Measurements from ENCODE around the gene CCSAP.

Gene CCSAP

GRCh38 chr1:229325401-229325800 is 17.4 kb downstream of the CCSAP start:
- no peak overlapping the region for H3K4me3 ChIP-seq (replicated peaks; ENCODE audit: insufficient read depth, low read length)
- H3K27me3 ChIP-seq (ENCODE audit: insufficient read depth, poor library complexity, severe bottlenecking), result no peaks in the 10 kb centered on the region
- no peak overlapping the region for H3K27ac ChIP-seq (replicated peaks)
- no peak for DNase-seq (ENCODE audit: low read depth in 1 of 2, low spot score in 1 of 2)
- TF ChIP-seq POLR2AphosphoS5 (IDR thresholded peaks at IDR 0.05; ENCODE audit: low read depth) (no peak), CTCF (IDR thresholded peaks at IDR 0.05; ENCODE audit: insufficient read depth, low read length) (no peak), GABPA (IDR thresholded peaks at IDR 0.05; ENCODE audit: low read depth) (no peak), SPI1 (IDR thresholded peaks at IDR 0.05; ENCODE audit: borderline replicate concordance, low read depth) (no peak)
- TF ChIP-seq, protein P1, sequence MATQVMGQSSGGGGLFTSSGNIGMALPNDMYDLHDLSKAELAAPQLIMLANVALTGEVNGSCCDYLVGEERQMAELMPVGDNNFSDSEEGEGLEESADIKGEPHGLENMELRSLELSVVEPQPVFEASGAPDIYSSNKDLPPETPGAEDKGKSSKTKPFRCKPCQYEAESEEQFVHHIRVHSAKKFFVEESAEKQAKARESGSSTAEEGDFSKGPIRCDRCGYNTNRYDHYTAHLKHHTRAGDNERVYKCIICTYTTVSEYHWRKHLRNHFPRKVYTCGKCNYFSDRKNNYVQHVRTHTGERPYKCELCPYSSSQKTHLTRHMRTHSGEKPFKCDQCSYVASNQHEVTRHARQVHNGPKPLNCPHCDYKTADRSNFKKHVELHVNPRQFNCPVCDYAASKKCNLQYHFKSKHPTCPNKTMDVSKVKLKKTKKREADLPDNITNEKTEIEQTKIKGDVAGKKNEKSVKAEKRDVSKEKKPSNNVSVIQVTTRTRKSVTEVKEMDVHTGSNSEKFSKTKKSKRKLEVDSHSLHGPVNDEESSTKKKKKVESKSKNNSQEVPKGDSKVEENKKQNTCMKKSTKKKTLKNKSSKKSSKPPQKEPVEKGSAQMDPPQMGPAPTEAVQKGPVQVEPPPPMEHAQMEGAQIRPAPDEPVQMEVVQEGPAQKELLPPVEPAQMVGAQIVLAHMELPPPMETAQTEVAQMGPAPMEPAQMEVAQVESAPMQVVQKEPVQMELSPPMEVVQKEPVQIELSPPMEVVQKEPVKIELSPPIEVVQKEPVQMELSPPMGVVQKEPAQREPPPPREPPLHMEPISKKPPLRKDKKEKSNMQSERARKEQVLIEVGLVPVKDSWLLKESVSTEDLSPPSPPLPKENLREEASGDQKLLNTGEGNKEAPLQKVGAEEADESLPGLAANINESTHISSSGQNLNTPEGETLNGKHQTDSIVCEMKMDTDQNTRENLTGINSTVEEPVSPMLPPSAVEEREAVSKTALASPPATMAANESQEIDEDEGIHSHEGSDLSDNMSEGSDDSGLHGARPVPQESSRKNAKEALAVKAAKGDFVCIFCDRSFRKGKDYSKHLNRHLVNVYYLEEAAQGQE (IDR thresholded peaks at IDR 0.05; ENCODE audit: insufficient replicate concordance, low read depth), result no peak

DNA sequence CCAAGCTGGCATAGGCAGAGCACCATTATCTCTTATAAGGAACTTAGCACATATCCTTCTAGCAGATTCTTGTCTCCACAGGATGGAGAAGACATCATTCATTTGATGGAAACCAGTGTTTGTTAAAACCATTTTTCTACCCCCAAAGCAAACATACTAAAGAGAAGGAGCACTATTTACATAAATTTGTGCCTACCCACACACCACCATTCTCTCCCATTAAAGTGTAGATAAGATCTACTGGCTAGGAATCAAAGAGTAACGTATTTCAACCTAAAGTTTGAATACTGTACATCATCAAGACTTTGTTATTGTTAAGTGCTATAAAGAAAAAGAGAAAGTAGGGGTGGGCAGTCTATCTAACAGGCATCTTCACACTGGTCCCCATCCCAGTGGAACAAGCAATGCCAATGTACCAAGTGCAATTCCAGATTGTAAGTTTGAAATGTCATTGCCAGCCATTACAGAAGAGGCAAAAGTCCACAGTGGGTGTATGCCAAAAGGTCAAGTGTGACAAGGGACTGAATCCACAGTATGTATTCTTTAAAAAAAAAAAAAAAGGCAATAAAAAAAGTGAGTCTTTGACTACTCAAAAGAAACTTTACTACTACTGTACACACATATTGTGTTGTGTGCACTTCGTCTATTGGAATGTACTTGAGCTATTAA is 18.8 kb downstream of the CCSAP start:
- H3K27me3 ChIP-seq (ENCODE audit: insufficient read depth, poor library complexity, severe bottlenecking), result no peaks in the 10 kb centered on the region
- no peak for DNase-seq (ENCODE audit: low read depth in 1 of 2, low spot score in 1 of 2)
- TF ChIP-seq SPI1 (IDR thresholded peaks at IDR 0.05; ENCODE audit: borderline replicate concordance, low read depth) (no peak), POLR2AphosphoS5 (IDR thresholded peaks at IDR 0.05; ENCODE audit: low read depth) (no peak), CTCF (IDR thresholded peaks at IDR 0.05; ENCODE audit: insufficient read depth, low read length) (no peak), GABPA (IDR thresholded peaks at IDR 0.05; ENCODE audit: low read depth) (no peak)
- TF ChIP-seq, protein P1 (IDR thresholded peaks at IDR 0.05; ENCODE audit: insufficient replicate concordance, low read depth), result no peak
- H3K27ac ChIP-seq (replicated peaks), result no peak overlapping the region
- no peak overlapping the region for H3K4me3 ChIP-seq (replicated peaks; ENCODE audit: insufficient read depth, low read length)

GRCh38 chr1:229323201-229323600 is 19.6 kb downstream of the CCSAP start:
- H3K27ac ChIP-seq (replicated peaks), result no peak overlapping the region
- TF ChIP-seq, protein P1 (IDR thresholded peaks at IDR 0.05; ENCODE audit: insufficient replicate concordance, low read depth), result no peak
- TF ChIP-seq SPI1 (IDR thresholded peaks at IDR 0.05; ENCODE audit: borderline replicate concordance, low read depth), result no peak
- TF ChIP-seq CTCF (IDR thresholded peaks at IDR 0.05; ENCODE audit: insufficient read depth, low read length), result no peak
- TF ChIP-seq GABPA (IDR thresholded peaks at IDR 0.05; ENCODE audit: low read depth), result no peak
- no peak for TF ChIP-seq POLR2AphosphoS5 (IDR thresholded peaks at IDR 0.05; ENCODE audit: low read depth)
- DNase-seq (ENCODE audit: low read depth in 1 of 2, low spot score in 1 of 2), result no peak
- no peak overlapping the region for H3K4me3 ChIP-seq (replicated peaks; ENCODE audit: insufficient read depth, low read length)
- H3K27me3 ChIP-seq (ENCODE audit: insufficient read depth, poor library complexity, severe bottlenecking), result no peaks in the 10 kb centered on the region

Measured in HL-60 (cell line).